PC-9 (cell line): ENCODE data around the gene MYEF2. TPM values are rescaled to one million over a fixed set of nuclear protein-coding genes. Genes with fewer than 3 reads are reported as not detected.

Experiments
- BruUV-seq: library from RNA; stranded (reverse); fragments of 400-500 nt; replicated peaks from 2 replicates; lab custom pipeline; 2021; lab: Mats Ljungman, UMichigan
- CTCF ChIA-PET: fragments of 300-600 bp; sonication (Branson Sonifier 250); formaldehyde crosslinking; loops from one replicate; lab custom pipeline; 2022; ENCODE audit warnings: antibody characterized with exemption; lab: Charles Lee
- POLR2A ChIA-PET: fragments of 300-600 bp; sonication (Branson Sonifier 250); formaldehyde crosslinking; loops from one replicate; lab custom pipeline; 2022; ENCODE audit warnings: antibody characterized with exemption; ENCODE audit not compliant: unreplicated experiment; lab: Charles Lee
- DNase-seq, 2 experiments: peaks; one replicate each; pipeline versions ENCODE4 v3.0.0 to v3.0.0-alpha.2; 2015 to 2022; ENCODE audit warnings: mixed read lengths in 1 of 2
- H2AFZ ChIP-seq: fragments of 200-600 bp; sonication (generic); 2 replicates; pipeline ENCODE4 v1.8.1; 2017; ENCODE audit warnings: antibody characterized with exemption
- H3F3A ChIP-seq: fragments of 200-600 bp; sonication (generic); 2 replicates; pipeline ENCODE4 v1.8.1; 2017; ENCODE audit warnings: antibody characterized with exemption, mild to moderate bottlenecking, low read depth; ENCODE audit not compliant: insufficient read depth
- H3K27ac ChIP-seq: fragments of 200-600 bp; sonication (generic); 2 replicates; pipeline ENCODE4 v1.6.1; 2016; ENCODE audit warnings: mixed run types
- H3K27me3 ChIP-seq: fragments of 200-600 bp; sonication (generic); 2 replicates; pipeline ENCODE4 v1.6.1; 2016; ENCODE audit warnings: low read depth, mixed run types; ENCODE audit not compliant: insufficient read depth
- H3K36me3 ChIP-seq: fragments of 200-600 bp; sonication (generic); 2 replicates; pipeline ENCODE4 v1.6.1; 2016; ENCODE audit warnings: low read depth, mixed run types
- H3K4me1 ChIP-seq: fragments of 200-600 bp; sonication (generic); replicated peaks from 2 replicates; pipeline ENCODE4 v1.6.1; 2016; ENCODE audit warnings: mixed run types; ENCODE audit not compliant: insufficient read depth
- H3K4me2 ChIP-seq: fragments of 200-600 bp; sonication (generic); 2 replicates; pipeline ENCODE4 v1.6.1; 2017; ENCODE audit warnings: mixed run types
- H3K4me3 ChIP-seq: fragments of 200-600 bp; sonication (generic); 2 replicates; pipeline ENCODE4 v1.6.1; 2016; ENCODE audit warnings: mixed run types
- H3K79me2 ChIP-seq: fragments of 200-600 bp; sonication (generic); 2 replicates; pipeline ENCODE4 v1.6.1; 2017; ENCODE audit warnings: low read depth, mixed run types
- H3K9me2 ChIP-seq: fragments of 200-600 bp; sonication (generic); 2 replicates; pipeline ENCODE4 v1.8.1; 2017; ENCODE audit warnings: mild to moderate bottlenecking; ENCODE audit not compliant: insufficient read depth
- H3K9me3 ChIP-seq: fragments of 200-600 bp; sonication (generic); 2 replicates; pipeline ENCODE4 v1.8.1; 2016; ENCODE audit warnings: low read depth; ENCODE audit not compliant: insufficient read depth
- H4K20me1 ChIP-seq: fragments of 200-600 bp; sonication (generic); 2 replicates; pipeline ENCODE4 v1.8.1; 2017; ENCODE audit not compliant: insufficient read depth
- EZH2 ChIP-seq: fragments of 200-600 bp; sonication (generic); IDR thresholded peaks from 2 replicates; pipeline ENCODE4 v1.8.0; 2017; ENCODE audit warnings: antibody characterized with exemption, low read depth
- intact Hi-C: fragments of 100-400 bp; cut with micrococcal nuclease; formaldehyde crosslinking; loops from one replicate; pipeline ENCODE4 v1.10.0; 2022; ENCODE audit not compliant: unreplicated experiment
- total RNA-seq: library from RNA; stranded (reverse); gene quantifications from 2 replicates; pipeline ENCODE4 v1.2.3, GENCODE V29; 2021
- TF ChIP-seq, protein P1 (sequence below): fragments of 200-600 bp; sonication (generic); conservative IDR thresholded peaks from 2 replicates; pipeline ENCODE4 v1.6.1; 2017; ENCODE audit warnings: mixed run types, antibody characterized with exemption, mild to moderate bottlenecking, moderate library complexity

Gene MYEF2
- total RNA-seq, 1 experiment from 2014 or later: 2.1 TPM

DNA sequence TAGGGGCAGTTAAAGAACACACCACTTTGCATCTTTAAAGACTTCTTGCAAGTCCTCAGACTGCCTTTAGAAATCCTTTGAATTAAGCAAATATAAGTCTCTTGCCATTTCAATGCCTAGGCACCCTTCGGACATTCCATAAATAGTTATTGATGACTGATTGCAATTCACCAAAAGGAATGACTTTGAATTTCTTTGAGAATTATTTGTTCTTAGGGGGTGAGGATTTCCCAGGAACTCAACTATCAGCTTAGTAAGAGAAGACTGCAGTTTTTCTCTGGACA, 495 bp upstream of the MYEF2 start:
- H3K9me2 ChIP-seq: no peaks in the 10 kb centered on the region
- DNase-seq: no peak
- H2AFZ ChIP-seq: no peak overlapping the region
- no peaks in the 10 kb centered on the region for H3K79me2 ChIP-seq
- H3K4me2 ChIP-seq: no peak overlapping the region
- no peaks in the 10 kb centered on the region for H3F3A ChIP-seq
- H3K27ac ChIP-seq: no peak overlapping the region
- no peaks in the 10 kb centered on the region for H3K36me3 ChIP-seq
- intact Hi-C loops: no loop called here
- H3K9me3 ChIP-seq: no peaks in the 10 kb centered on the region
- POLR2A ChIA-PET: no interaction called here
- no peaks in the 10 kb centered on the region for H3K4me1 ChIP-seq
- TF ChIP-seq, protein P1, sequence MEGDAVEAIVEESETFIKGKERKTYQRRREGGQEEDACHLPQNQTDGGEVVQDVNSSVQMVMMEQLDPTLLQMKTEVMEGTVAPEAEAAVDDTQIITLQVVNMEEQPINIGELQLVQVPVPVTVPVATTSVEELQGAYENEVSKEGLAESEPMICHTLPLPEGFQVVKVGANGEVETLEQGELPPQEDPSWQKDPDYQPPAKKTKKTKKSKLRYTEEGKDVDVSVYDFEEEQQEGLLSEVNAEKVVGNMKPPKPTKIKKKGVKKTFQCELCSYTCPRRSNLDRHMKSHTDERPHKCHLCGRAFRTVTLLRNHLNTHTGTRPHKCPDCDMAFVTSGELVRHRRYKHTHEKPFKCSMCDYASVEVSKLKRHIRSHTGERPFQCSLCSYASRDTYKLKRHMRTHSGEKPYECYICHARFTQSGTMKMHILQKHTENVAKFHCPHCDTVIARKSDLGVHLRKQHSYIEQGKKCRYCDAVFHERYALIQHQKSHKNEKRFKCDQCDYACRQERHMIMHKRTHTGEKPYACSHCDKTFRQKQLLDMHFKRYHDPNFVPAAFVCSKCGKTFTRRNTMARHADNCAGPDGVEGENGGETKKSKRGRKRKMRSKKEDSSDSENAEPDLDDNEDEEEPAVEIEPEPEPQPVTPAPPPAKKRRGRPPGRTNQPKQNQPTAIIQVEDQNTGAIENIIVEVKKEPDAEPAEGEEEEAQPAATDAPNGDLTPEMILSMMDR: no peak
- TF ChIP-seq EZH2: no peak
- H3K27me3 ChIP-seq: peaks cover 8% of the 10 kb centered on the region; the same call in 1 of the 2 replicates
- CTCF ChIA-PET: no interaction called here
- no peaks in the 10 kb centered on the region for H4K20me1 ChIP-seq
- BruUV-seq: no TSS peak
- no peak overlapping the region for H3K4me3 ChIP-seq

DNA sequence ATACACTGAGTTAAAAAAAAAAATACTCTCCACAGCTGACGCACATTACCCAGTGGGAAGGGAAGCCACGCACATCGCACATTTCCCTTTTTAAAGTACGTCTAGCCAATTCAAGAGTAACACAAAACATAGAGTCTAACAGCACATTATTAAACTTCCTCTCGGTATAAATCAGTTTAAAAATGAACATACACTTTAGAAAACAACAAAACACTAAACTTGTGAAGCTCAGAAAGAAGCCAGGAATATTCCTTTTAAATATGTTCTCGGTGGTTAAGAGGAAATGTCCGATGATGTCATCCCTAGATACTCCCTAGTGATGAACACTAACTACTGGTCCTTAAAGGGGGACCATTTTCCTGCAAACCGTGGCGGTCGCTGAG, 721 bp downstream of the MYEF2 start:
- Histone ChIP-seq H3K9me2 (no peaks in the 10 kb centered on the region), H3K9me3 (no peaks in the 10 kb centered on the region), H3K79me2 (no peaks in the 10 kb centered on the region), H3K4me1 (no peaks in the 10 kb centered on the region), H3K27me3 (peaks cover 8% of the 10 kb centered on the region; the same call in 1 of the 2 replicates), H3K4me3 (no peak overlapping the region), H3K4me2 (no peak overlapping the region), H2AFZ (no peak overlapping the region), H3K27ac (no peak overlapping the region), H3K36me3 (no peaks in the 10 kb centered on the region), H4K20me1 (no peaks in the 10 kb centered on the region), H3F3A (no peaks in the 10 kb centered on the region)
- POLR2A ChIA-PET: no interaction called here
- CTCF ChIA-PET: no interaction called here
- DNase-seq: no peak
- intact Hi-C loops: no loop called here
- TF ChIP-seq, protein P1: no peak
- no peak for TF ChIP-seq EZH2
- no TSS peak for BruUV-seq

DNA sequence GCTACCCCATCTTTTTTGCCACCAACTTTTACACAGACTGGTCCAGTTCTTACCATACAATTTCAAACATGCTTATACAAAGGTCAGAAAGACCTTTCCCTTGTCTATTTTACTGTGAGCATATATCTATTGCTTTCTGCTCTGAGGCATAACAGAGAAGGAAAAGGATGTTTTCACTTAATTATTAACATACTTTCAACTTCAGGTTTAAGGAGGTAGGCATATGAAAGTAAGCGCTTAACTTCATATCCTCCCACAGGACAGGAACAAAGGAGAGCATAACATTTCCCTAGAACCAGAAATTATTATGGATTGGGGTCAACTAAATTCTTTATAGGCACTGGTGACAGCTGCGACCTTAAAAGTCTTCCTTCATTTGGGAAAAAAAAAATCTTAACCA, 1.1 kb downstream of the MYEF2 start:
- H2AFZ ChIP-seq: no peak overlapping the region
- H3K79me2 ChIP-seq: no peaks in the 10 kb centered on the region
- no peak overlapping the region for H3K4me3 ChIP-seq
- BruUV-seq: TSS peak; percentile 16
- no peaks in the 10 kb centered on the region for H4K20me1 ChIP-seq
- no peak overlapping the region for H3K4me2 ChIP-seq
- no peak overlapping the region for H3K27ac ChIP-seq
- no peaks in the 10 kb centered on the region for H3K4me1 ChIP-seq
- ChIA-PET POLR2A (no interaction called here), CTCF (no interaction called here)
- intact Hi-C loops: no loop called here
- TF ChIP-seq, protein P1: no peak
- no peak for TF ChIP-seq EZH2
- H3K27me3 ChIP-seq: peaks cover 8% of the 10 kb centered on the region; the same call in 1 of the 2 replicates
- H3K9me3 ChIP-seq: no peaks in the 10 kb centered on the region
- no peak for DNase-seq
- H3K9me2 ChIP-seq: no peaks in the 10 kb centered on the region
- no peaks in the 10 kb centered on the region for H3K36me3 ChIP-seq
- no peaks in the 10 kb centered on the region for H3F3A ChIP-seq
